SK-N-SH (cell line): ENCODE results near the gene GIPC2.

Experiments
- JUND ChIP-seq: IDR thresholded peaks from 2 replicates; pipeline ENCODE4 v1.4.0; 2012
- TF ChIP-seq, protein P1 (sequence below): fragments of 200-600 bp; sonication (generic); IDR thresholded peaks from 2 replicates; pipeline ENCODE4 v1.6.1; 2017; ENCODE audit warnings: antibody characterized with exemption, mild to moderate bottlenecking, moderate library complexity
- TF ChIP-seq, protein P2 (sequence below): fragments of 150-350 bp; IDR thresholded peaks from 2 replicates; pipeline ENCODE4 v1.6.1; 2017; ENCODE audit warnings: antibody characterized with exemption, low read length, low read depth, borderline replicate concordance

GRCh38 chr1:78073441-78073840 is 27.7 kb downstream of the GIPC2 start:
- TF ChIP-seq, protein P1, sequence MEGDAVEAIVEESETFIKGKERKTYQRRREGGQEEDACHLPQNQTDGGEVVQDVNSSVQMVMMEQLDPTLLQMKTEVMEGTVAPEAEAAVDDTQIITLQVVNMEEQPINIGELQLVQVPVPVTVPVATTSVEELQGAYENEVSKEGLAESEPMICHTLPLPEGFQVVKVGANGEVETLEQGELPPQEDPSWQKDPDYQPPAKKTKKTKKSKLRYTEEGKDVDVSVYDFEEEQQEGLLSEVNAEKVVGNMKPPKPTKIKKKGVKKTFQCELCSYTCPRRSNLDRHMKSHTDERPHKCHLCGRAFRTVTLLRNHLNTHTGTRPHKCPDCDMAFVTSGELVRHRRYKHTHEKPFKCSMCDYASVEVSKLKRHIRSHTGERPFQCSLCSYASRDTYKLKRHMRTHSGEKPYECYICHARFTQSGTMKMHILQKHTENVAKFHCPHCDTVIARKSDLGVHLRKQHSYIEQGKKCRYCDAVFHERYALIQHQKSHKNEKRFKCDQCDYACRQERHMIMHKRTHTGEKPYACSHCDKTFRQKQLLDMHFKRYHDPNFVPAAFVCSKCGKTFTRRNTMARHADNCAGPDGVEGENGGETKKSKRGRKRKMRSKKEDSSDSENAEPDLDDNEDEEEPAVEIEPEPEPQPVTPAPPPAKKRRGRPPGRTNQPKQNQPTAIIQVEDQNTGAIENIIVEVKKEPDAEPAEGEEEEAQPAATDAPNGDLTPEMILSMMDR = no peak
- TF ChIP-seq, protein P2, sequence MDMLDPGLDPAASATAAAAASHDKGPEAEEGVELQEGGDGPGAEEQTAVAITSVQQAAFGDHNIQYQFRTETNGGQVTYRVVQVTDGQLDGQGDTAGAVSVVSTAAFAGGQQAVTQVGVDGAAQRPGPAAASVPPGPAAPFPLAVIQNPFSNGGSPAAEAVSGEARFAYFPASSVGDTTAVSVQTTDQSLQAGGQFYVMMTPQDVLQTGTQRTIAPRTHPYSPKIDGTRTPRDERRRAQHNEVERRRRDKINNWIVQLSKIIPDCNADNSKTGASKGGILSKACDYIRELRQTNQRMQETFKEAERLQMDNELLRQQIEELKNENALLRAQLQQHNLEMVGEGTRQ = no peak
- no peak for TF ChIP-seq JUND
